Measurements from ENCODE around the gene CEMP1.

- TF ChIP-seq CTCF (conservative IDR thresholded peaks at IDR 0.05; ENCODE audit: low read depth in 2 of 2) = peak in 1 of 2 experiments; percentile 33; a peak in 2 of 4 replicates
- TF ChIP-seq POLR2AphosphoS5 (IDR thresholded peaks at IDR 0.05; ENCODE audit: low read depth) = no peak
- no peak for TF ChIP-seq EZH2 (IDR thresholded peaks at IDR 0.05; ENCODE audit: low read depth, unreplicated experiment)
- no peak for TF ChIP-seq EZH2phosphoT487 (IDR thresholded peaks at IDR 0.05; ENCODE audit: unreplicated experiment)
- TF ChIP-seq REST (IDR thresholded peaks at IDR 0.05; ENCODE audit: unreplicated experiment) = no peak
- no peak for TF ChIP-seq JUNB (IDR thresholded peaks at IDR 0.05; ENCODE audit: unreplicated experiment)
- no peak for TF ChIP-seq STAT1 (IDR thresholded peaks at IDR 0.05; ENCODE audit: unreplicated experiment)
- no peak for TF ChIP-seq CREB1 (CRISPR knock-in tag; IDR thresholded peaks at IDR 0.05; ENCODE audit: low read depth)
- TF ChIP-seq ETS1 (IDR thresholded peaks at IDR 0.05) = no peak
- no peak for TF ChIP-seq NANOG (IDR thresholded peaks at IDR 0.05; ENCODE audit: borderline replicate concordance)
- TF ChIP-seq ZNF114 (CRISPR knock-in tag; IDR thresholded peaks at IDR 0.05) = no peak
- no peak for TF ChIP-seq ZNF462 (CRISPR knock-in tag; IDR thresholded peaks at IDR 0.05)
These were observed 1.9 kb downstream of the CEMP1 start for GRCh38 chr16:2529061-2529931.

Data from GM23338 (cell line).